Cardiac fibroblast (primary cell): ENCODE data around the gene KDM1A.
"Not testable (repeated sequence)": the region's sequence is repeated elsewhere in the genome, so short reads cannot be mapped to it uniquely, and the experiment has no call there.

Experiments used
- DNase-seq, 2 donors: peaks; one replicate each; pipeline versions ENCODE4 v3.0.0 to v3.0.0-alpha.2; 2010; ENCODE audit warnings: low read depth in 2 of 2
- H3K4me3 ChIP-seq, 2 donors: replicated peaks in 1 of 2; 1 replicate in 1 of 2; 2 replicates in 1 of 2; pipeline ENCODE4 v1.5.1; 2011; ENCODE audit warnings: low read depth in 2 of 2, low read length in 2 of 2, mild to moderate bottlenecking in 2 of 2, moderate library complexity in 1 of 2
- CTCF ChIP-seq: IDR thresholded peaks from one replicate; pipeline ENCODE4 v1.5.1; 2011; ENCODE audit warnings: low read depth, mild to moderate bottlenecking, low read length, inconsistent platforms

Gene KDM1A

GRCh38 chr1:22976127-22976460, 43.2 kb upstream of the KDM1A start:
- TF ChIP-seq CTCF, result no peak
- no peak overlapping the region for H3K4me3 ChIP-seq

DNA sequence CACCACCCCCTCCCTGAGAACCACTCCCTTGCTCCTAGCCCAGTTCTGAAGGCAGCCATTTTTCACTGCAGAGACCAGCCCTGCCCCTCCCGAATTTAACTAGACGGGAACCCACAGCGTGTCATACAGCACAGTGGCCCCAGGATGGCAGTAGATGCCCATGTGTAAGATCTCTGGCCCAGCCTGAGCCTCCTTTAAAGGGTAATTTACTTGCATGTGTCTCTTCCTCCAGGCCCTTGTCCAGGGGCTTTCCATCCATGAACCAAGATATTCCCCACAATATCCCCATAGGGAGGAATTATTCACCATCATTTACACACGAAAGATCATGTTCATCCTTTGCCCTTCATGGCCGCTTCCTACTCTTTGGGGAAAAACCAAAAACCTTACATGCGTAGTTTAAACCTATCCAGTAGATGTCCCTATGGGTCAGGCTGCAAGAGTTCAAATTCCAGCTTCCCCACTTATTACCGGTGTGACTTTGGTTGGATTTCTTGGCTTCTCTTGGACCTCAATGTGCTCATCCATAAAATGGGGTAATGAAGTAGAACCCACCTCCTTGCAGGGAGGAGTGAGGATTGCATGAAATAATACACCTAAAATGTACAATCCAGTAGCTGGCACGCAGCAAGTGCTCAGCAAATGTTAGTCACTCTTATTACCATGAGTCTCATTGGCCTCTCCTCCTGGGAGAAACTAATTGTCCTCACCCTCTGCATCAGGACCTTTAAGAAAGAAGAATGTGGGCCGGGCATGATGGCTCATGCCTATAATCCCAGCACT, 42.6 kb upstream of the KDM1A start:
- no peak overlapping the region for H3K4me3 ChIP-seq
- DNase-seq, result peak; percentile 90 to 93
- TF ChIP-seq CTCF, result peak; percentile 82

More at GRCh38 chr1:22976127-22976460, 43.2 kb upstream of the KDM1A start:
- no peak for DNase-seq

DNA sequence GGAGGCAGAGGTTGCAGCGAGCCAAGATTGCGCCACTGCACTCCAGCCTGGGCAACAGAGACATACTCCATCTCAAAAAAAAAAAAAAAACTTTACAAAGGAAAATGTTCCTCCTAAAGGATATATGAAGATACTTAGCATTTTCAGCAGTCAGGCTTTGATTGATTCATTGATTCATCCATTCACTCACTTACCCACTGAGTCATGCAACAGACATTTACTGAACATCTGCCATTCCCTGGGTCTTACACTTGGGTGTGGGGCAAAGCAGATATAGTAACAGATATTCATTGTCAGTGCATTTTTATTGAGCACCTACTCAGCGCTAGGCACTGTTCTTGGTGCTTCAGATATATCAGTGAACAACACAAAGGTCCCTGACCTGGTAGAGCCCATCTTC, 41.0 kb upstream of the KDM1A start:
- DNase-seq, result peak in 1 of 2 donors; percentile 56
- TF ChIP-seq CTCF, result no peak
- no peak overlapping the region for H3K4me3 ChIP-seq

- not testable (repeated sequence) for DNase-seq, H3K4me3 ChIP-seq
Measured at GRCh38 chr1:22980471-22980790, 38.8 kb upstream of the KDM1A start.

GRCh38 chr1:22983944-22984343, 35.3 kb upstream of the KDM1A start:
- H3K4me3 ChIP-seq, result no peak overlapping the region
- no peak for TF ChIP-seq CTCF
- no peak for DNase-seq

DNA sequence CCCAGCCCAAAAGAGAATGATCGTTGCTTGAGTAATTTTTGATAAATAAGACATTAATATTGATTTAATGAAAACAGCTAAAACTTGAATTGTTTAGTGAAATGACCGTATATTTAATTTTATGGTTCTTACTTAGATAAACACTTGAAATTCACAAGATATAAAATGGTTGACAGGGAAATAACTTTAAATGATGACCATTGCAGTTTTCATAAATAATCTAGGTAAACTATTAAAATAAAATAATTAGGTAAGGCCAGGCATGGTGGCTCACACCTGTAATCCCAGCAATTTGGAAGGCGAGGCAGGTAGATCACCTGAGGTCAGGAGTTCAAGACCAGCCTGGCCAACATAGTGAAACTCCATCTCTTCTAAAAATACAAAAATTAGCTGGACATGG, 26.9 kb upstream of the KDM1A start:
- not testable (repeated sequence) for DNase-seq, H3K4me3 ChIP-seq

GRCh38 chr1:22993220-22993795, 26.0 kb upstream of the KDM1A start:
- not testable (repeated sequence) for H3K4me3 ChIP-seq

DNA sequence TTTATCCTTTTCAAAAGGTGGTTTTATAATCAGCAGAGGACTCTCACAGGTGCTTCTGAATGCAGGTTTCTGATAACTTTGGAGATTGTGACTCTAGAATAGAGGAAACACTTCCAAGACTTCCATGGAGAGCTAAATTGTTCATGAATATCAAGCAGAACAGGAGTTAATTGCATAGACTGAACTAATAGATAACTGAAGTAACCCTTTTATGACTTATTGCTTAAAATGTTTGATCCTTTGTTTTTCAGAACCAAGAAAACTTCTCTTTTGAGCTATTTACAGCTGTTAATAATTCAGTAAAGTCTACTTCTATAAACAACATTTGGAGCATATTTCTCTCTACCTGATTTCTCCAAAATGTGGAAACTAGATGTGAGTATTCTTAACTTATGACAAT, 23.5 kb upstream of the KDM1A start:
- H3K4me3 ChIP-seq, result no peak overlapping the region
- no peak for TF ChIP-seq CTCF
- no peak for DNase-seq

More at GRCh38 chr1:22993220-22993795, 26.0 kb upstream of the KDM1A start:
- not testable (repeated sequence) for DNase-seq

GRCh38 chr1:22997528-22997927, 21.7 kb upstream of the KDM1A start:
- not testable (repeated sequence) for DNase-seq, H3K4me3 ChIP-seq

DNA sequence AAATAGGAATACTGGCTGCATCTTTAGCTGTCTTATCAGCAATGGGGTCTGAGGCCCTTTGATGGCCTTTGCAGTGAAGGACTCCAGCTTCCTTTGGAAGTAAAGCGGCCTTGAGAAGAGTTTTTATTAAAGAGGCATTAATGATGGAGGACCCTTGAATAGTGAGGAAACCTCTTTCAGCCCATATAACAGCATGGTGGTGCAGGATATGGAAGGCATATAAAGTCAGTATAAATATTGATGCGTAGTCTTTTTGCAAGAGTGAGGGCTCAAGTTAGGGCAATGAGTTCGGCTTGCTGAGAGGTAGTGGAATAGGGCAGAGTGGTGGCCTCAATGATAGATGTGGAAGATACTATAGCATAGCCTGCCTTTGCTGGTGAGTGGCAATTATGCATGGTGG, 19.1 kb upstream of the KDM1A start:
- not testable (repeated sequence) for DNase-seq, H3K4me3 ChIP-seq

DNA sequence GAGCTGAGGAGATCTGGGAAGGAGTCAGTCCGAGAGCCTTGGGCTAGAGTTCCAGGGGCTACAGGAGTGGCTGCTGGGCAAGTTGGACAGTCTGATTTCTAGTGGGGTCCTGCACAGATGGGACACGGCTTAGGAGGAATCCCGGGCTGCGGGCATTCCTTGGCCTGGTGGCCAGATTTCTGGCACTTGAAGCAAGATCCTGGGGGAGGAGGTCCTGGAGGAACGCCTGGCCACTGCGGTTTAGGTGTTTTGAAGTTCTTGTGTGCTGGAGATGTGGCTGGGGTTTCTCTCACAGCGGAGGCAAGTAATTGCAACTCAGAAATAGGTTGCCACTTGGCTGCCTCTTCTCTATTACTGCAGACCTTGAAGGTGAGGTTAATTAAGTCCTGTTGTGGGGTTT, 17.1 kb upstream of the KDM1A start:
- DNase-seq, H3K4me3 ChIP-seq: not testable (repeated sequence)
